Measurements from ENCODE around the gene NDRG3.
"Not testable (repeated sequence)": the region's sequence is repeated elsewhere in the genome, so short reads cannot be mapped to it uniquely, and the experiment has no call there.

Gene NDRG3

DNA sequence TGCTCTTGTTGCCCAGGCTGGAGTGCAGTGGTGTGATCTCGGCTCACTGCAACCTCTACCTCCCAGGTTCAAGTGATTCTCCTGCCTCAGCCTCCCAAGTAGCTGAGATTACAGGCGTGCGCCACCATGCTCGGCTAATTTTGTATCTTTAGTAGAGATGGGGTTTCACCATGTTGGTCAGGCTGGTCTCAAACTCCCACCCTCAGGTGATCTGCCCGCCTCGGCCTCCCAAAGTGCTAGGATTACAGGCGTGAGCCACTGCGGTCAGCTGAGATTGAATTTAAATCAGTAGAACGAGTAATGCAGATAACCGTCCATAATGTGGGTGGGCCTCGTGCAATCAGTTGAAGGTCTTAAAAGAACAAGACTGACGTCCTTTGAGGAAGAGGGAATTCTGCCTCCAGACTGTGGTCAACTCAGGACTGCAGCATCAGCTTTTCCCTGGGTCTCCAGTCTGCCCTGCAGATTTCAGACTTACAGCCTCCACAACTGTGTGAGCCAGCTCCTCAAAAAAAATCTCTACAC lies 107.0 kb downstream of the NDRG3 start:
- not testable (repeated sequence) for DNase-seq

DNA sequence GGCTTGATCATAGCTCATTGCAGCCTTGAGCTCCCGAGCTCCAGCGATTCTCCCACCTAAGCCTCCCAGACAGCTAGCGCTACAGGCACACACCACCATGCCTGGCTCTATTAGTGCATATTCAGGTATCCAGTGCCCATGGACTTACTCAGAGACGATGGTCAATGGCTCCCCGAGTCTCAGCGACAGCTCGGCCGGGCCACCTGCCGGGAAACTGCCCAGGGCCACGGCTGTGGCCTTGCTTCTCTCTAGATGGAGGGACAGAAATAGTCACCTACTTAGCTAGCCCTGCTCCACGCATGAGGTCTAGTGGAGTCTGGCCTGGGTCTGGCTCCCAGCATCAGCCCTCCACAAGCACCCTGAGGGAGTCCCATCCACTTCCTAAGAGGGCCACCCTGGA lies 111.5 kb downstream of the NDRG3 start:
- DNase-seq = no peak

DNA sequence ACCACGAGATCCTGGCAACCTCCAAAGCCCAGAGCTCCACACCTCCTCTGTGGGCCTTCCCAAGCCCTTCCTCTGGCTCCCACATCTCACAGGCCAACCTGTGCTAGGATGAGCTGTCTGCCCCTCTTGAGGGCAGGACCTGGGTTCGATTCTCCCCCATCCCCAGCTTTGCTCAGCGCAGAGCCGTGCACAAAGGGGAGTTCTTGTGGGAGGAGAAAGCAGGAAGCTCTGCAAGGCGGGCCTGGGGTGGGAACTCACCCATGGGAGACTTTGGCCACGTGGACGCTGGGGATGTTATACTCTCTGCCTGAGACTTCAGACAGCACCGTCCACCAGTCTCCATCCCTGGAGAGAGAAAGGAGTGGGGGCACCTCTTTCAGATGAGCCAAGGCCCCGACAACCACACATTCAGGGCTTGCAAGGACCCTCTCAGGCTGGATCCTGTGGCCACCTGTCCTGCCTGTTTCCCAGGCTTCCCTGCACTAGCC lies 112.6 kb downstream of the NDRG3 start:
- DNase-seq = no peak

DNA sequence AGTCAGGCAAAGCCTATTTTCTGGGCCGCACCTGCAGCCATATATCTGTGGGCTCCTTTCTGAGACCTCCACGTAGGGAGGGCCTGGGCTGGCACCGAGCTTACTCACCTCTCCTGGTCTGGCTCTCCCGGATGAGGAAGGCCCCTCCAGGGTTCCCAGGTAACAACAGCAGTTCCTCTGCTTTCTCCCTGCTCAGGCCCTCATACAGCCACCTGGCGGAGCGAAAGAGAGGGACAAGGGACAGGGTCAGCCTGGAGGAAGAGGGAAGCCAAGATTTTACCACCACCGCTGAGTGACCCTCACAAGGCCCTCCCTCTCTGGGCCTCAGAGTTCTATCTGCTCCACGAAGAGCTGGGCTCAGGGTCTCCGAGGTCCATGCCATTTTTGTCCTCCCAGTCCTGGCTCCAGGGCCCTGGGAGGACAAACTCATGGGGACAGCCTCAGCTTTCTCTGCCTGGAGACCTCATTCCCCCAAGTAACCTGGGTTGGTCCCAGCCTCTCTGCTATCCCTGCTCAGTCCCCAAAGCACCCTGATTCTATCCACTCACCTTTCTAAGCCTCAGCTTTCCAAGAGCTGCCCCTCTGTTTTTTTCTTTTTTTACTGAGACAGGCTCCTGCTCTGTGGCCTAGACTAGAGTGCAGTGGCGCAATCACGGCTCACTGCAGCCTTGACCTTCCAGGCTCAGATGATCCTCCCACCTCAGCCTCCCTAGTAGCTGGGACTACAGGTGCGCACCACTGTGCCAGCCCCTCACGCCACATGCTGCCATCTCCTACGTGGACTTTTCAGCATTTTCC lies 113.2 kb downstream of the NDRG3 start:
- DNase-seq = no peak

DNA sequence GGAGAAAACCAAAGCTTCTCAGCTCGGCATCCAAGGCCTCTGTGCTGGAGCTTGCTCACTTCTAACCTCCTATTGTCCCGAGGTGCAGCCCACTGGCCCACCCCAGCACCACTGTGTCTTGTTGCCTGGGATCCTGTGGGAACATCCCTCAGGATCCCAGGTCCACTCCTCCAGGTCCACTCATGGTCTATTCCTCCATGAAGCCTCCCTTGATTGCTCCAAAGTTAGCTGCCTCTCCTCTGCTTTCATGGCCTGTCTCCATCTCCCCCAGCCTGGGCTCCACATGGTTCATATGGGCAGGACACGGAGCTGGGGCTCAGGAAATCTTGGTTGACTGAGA lies 113.8 kb downstream of the NDRG3 start:
- no peak for DNase-seq

DNA sequence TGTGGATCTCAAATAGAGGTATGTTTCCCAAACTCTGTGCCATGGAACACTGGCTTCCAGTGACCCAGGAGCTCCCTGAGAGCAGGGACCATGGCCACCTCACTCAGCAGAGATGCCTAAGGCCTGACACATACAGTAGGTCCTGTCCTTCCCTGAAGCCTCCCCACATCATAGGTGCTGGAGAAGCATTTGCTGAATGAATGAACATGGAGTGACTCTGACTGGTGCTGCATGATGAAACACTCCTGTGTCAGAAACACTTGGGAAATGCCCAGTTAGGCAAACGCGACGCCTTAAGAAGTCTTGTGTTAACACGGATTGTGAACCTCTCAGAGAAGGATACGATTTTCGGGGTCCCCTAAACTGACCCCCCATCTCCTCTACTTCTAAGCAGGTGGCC lies 114.2 kb downstream of the NDRG3 start:
- DNase-seq = no peak

DNA sequence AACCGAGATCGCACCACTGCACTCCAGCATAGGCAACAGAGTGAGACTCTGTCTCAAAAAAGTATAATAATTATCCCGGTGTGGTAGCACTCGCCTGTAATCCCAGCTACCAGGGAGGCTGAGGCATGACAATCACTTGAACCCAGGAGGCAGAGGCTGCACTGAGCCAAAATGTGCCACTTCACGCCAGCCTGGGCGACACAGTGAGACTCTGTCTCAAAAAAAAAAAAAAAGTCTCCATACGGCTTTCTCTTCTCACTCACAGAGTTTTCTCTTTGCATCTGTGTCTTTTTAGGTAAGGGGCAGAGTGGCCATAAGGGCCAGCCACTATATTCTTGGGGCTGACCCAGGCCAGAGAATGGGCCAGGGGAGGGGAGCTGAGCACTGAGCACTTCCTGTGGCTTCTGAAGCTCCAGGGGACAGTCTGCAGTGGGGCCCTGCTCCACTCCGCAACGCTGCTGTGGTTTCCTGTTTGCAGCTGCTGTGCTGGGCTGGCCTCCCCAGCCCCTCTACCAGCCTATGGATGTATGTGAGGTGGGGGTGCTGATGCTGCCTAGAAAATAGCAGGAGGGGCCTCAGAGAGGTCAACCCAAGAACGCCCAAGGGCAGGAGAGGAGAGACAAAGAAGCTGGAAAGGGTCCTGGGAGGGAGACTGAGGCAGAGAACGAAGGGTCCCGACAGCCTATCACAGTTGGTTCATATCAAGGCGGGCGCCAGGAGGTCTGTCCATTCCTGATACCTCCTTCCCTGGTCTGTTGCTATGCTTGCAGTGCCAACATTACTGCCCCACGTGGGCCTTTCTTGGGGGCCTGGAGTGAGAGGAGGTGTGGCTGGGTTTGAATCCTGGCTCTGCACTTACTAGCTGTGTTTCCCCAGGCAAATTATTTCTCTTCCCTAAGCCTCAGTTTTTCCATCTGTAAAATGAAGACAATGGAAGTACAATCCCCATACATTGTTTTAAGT lies 115.9 kb downstream of the NDRG3 start:
- peak; percentile 35 for DNase-seq

DNA sequence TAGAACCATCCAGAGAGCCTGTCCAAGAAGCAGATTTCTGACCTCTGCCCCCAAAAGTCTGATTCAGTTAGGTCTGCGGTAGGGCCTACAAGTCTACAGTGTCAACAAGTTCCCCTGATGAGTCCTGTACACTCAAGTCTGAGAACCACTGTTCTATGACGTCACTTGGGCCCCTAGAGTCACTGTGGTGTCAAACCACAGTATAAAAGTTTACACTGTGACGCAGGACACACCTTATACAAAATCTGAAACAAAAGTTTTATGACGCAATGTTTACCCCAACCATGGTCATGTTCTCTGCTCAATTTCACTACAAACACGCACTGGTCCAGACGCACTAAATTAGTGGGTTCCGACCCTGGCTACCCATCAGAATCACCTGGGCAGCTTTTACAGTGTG lies 117.8 kb downstream of the NDRG3 start:
- no peak for DNase-seq

DNA sequence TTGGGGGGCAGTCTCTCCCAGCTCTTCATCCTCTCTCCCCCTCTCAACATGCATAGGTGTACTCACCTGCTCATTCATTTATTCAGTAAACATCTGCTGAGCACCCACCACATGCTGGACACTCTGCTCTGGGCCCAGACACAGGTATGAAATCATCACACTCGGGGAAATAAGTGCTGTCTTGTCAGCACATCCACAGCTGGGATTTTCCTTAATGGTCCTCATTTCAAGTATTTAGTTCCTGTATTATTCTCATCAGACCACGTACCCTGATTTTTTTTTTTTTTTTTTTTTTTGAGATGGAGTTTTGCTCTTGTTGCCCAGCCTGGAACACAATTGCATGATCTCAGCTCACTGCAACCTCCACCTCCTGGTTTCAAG lies 121.0 kb downstream of the NDRG3 start:
- DNase-seq = no peak

DNA sequence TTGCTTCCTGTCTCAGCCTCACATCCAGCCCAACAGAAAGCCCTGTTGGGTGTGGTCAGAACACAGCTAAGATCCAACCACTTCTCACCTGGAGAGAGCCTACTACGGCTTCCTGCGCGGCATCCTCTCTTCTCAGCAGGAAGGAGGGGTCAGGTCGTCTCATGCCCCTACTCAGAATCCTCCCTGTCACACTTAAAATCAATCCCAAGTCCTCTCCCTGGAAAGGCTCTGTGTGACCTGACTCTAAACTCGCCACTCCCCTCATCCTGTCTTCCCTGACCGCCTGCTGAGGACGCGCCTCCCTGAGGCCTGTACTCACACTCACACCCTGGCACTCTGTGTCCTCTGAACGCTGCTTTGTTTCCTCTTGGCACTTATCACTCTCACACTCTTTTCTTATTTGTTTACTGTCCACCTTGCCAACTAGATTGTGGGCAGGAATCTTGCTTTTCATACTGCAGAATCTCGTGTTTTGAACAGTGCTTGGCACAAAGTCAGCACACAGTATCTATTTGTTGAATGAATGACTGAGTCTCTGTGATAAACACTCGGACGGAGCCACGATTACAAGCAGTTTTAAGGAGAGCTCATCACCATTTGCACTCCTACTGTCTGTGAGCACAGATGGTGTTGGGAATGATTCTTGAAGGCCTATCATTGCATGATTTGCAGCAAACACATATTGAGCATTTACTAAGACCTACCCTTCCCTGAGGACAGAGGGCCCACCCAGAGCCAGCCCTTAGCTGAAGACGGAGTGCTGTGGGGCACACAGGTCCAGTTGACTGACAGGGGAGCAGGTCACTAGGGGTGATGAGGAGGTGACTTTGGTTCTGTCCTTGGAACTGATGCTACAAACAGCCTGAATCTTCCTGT lies 121.6 kb downstream of the NDRG3 start:
- DNase-seq = no peak

DNA sequence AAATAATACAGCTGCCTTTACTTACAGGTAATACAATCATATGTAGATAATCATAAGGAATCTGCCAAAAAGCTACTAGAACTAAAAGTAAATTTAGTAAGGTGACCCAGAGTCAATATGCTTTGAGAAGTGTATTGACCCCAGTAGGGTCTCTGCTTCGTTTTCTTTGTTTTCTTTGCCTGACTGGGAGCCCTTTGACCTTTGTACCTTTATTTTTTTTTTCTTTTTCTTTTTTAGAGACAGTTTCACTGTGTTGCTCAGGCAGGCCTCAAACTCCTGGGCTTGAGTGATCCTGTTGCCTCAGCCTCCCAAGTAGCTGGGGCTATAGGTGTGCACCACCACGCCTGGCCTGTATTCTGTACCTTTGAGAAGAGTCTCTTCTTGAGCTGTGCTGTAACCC lies 122.4 kb downstream of the NDRG3 start:
- DNase-seq = no peak

DNA sequence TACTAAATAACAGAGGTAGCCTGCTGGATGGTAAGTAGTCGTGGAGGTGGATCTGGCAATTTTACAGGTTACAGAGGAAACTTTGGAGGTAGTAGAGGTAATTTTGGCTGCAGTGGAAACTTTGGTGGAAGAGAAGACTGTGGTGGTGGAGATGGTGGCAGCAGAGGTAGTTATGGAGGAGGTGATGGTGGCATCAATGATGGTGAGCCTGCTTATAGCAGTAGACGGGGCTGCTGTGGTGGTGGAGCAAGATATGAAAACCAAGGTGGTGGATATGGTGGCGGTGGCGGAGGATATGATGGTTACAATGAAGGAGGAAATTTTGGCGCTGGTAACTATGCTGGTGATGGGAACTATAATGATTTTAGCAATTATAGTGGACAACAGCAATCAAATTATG lies 125.0 kb downstream of the NDRG3 start:
- DNase-seq = no peak

DNA sequence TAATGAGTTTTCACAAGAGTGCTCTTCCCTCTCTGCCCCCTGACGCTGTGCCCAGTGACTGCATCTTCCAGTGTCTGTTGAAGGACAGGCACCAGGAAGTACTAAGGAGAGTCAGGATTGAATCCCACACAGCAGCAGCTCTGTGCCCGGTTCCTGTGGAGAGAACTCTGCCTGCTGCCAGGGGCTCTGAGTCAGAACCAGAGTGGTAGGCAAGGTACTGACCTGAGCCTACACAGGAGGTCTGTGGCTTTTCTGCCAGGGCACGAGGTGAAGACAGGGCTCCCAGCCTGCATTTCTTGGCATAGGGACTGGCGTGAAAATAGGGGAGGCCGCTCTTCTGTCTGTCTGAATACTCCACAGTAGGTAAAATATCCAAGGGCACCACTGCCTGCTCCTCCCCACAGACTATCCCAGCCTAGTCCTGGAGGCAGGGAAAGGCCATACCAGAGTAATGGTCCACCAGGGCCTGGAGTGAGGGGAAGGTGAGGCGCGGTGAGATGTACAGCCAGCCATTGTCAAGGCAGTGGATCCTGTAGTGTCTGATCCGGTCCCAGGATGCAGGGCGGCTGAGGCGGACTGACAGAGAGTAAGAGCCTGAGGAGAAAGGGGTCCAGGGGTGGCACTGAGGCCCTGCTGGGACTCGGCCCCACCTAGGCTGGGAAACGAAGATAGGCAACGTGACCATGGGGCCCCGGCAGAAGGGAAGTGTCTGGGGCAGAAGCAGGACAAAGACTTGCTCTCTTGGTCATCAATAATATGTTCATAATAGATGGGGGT lies 130.9 kb downstream of the NDRG3 start:
- DNase-seq = no peak

DNA sequence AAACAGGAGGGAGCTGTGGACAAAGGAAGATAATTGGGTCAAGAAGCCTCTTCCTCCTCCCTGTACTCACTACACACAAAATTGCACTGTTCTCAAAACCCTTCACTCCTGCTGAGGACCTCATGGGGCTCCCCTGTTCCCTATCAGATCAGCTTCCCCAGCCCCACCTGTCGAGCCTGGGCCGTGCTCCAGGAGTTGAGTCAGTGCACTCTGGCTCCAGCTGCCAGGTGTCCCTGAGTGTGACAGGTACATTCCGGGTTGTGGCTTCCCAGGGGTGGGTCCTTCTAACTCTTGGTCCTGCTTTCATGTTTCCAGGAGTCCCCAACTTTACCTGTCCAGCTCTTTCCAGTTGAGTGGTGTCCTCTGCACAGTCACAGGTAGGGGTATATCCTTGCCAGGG lies 131.9 kb downstream of the NDRG3 start:
- DNase-seq = no peak

DNA sequence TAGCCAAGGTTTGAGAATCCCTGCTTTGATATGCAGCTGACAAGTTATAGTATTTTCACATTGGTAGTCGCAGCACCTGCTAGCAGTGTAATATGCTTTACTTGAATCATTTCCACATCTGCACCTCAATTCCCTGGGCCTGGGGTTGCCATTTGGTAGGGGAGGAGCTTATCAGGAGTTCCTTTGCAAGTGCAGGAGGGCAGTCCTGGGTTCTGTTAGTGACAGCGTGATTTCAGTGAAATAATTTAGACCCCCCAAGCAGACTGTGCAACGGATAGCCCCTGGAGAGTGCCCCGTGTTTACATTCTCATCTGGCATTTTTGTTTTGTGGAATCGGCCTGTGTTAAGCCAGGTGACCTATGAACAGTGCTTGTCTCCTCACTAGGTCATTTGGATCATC lies 134.3 kb downstream of the NDRG3 start:
- no peak for DNase-seq

DNA sequence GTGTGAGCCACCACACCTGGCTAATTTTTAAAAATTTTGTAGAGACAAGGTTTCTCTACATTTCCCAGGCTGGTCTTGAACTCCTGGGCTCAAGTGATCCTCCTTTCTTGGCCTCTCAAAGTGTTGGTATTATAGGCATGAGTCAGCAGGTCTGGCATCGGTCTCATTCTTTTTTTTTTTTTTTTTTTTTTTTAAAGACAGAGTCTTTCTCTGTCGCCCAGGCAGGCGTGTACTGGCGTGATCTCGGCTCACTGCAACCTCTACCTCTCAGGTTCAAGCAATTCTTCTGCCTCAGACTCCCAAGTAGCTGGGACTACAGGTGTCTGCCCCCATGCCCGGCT lies 137.5 kb downstream of the NDRG3 start:
- DNase-seq = not testable (repeated sequence)

DNA sequence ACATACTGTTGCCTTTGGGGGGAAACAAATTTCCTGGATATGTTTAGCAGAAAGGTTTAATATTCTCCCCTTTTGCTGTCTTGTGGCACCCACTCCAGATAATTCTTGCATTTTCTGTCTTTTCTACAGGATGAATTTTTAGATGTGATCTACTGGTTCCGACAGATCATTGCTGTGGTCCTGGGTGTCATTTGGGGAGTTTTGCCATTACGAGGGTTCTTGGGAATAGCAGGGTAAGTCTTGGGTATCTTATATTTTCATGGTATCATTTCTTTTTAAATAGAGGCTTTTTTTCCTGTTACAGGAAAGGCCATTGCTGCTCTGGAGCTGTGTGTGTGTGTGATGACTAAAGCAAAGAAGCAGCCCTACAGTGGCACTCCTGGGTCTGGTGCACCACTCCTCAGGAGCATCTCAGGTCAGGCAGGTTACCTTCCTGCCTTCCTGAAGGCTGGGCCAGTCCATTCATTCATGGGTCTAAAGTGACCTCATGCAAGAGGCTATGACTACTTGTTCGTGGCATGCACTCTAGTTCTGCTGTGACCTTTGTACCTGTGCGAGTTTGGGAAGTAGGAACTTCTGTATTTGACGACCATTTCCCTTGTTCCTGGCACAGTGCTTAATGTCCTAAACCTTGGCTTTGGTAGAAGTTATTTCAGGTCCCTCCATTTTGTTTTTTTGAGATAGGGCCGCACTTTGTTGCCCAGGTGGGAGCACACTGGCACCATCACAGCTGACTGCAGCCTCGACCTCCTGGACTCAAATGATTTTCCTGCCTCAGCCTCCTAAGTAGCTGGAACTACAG lies 138.1 kb downstream of the NDRG3 start:
- DNase-seq = no peak

DNA sequence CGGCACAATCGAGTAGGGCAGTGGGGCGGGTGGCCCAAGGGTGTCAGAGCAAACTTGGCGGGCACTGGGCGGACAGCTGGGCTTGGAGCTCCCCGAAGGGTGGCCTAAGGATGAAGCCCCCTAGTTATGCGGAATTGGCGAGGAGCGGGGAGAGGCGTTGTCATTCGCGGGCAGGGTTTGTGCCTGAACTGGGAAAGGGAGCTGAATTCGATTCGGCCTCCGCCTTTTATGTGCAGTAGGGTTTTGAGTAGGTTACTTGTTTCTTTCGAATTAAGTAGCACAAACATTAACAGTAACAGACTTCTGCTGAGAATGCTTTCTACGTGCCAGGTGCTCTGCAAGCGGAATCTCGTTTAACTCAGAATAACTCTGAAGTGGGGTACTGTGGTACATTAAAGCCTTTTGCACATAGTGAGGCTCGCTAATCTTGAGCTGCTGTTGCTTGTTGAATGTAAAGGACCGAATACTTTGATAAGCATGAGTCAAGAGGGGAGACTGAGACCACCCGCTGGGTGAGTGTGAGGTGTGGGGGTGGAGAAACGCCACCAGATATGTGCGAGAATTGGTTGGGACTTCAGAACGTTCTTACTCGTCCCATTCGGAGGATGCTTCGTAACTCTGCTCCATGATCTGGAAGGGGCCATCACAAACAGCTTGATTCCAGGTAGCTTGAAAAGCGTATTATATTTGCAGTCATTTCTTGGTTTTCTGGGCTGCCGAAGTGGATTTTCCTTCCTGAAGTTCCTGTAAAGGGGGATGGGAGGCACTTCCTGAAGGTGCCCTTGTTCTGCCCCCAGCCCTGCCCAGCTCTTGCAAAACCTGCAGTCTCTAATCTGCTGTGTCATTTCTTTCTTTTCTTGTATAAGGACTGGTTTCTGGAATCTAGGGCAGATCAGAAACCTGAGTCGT lies 139.5 kb downstream of the NDRG3 start:
- DNase-seq = peak; percentile 19

DNA sequence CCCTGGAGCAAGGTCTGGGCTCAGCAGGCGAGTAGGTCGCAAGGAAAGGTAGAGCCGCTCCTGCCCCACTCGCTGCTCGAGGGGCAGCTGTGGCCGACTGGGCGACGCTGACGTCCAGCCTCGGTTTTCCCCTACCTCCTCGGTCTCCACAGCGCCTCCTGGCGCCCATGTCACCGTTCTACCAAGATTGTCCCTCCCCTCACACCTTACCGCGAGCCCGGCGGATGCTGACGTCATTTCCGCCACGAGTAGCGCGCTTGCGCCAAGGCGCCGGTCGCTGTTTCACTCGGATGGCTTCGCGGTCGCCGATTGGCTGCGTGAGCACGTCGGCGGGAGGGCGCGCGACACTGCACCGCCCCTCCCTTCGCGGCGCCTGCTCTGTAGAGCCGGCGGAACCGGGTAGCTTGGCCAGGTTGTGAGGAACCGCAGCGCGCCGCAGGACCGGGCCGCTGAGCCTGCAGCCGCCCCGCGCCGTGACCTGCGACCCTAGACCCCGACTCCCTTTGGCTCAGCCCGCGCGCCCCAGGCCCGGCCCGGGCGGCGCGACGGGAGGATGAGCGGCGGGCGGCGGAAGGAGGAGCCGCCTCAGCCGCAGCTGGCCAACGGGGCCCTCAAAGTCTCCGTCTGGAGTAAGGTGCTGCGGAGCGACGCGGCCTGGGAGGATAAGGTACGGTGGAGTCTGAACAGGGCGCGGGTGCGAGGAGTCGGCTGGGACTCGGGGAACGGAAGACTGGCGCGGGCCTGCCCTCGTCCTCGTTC lies 140.3 kb downstream of the NDRG3 start, which contains the start of gene RAB5IF:
RAB5IF (plus strand) TSS at position 381 of the 759 bp plus-strand sequence; CDS start at position 554, 173 bp downstream.
- DNase-seq = peak; percentile 99

All from stimulated activated CD4-positive, alpha-beta T cell treated with anti-CD3 and anti-CD28 coated beads, Interleukin-4, amount 100 ng/mL, for 1 hour (primary cell).